Measurements from ENCODE around the gene PCNA. TPM values are rescaled to one million over a fixed set of nuclear protein-coding genes. Genes with fewer than 3 reads are reported as not detected.

The PCNA gene
- total RNA-seq, 1 donor from 2014 or later = 87.5 TPM

- no peak overlapping the region for H3K4me3 Mint-ChIP-seq
- peaks cover 31% of the 10 kb centered on the region for H3K36me3 Mint-ChIP-seq
- H3K4me1 Mint-ChIP-seq = no peaks in the 10 kb centered on the region
- H3K27me3 Mint-ChIP-seq (ENCODE audit: low read depth) = no peaks in the 10 kb centered on the region
- no peaks in the 10 kb centered on the region for H3K9me3 Mint-ChIP-seq
- TF ChIP-seq CTCF (IDR thresholded peaks at IDR 0.05; ENCODE audit: unreplicated experiment) = no peak
- DNase-seq (ENCODE audit: low spot score in 2 of 2, unreplicated experiment in 2 of 2) = no peak
- no peak overlapping the region for H3K27ac Mint-ChIP-seq
Measured at GRCh38 chr20:5095454-5095853, 24.3 kb downstream of the PCNA start.

GRCh38 chr20:5092765-5093339 is 26.9 kb downstream of the PCNA start:
- H3K27ac Mint-ChIP-seq = no peak overlapping the region
- no peak for DNase-seq (ENCODE audit: low spot score in 2 of 2, unreplicated experiment in 2 of 2)
- no peak overlapping the region for H3K4me3 Mint-ChIP-seq
- H3K36me3 Mint-ChIP-seq = peaks cover 16% of the 10 kb centered on the region
- H3K4me1 Mint-ChIP-seq = no peaks in the 10 kb centered on the region
- H3K27me3 Mint-ChIP-seq (ENCODE audit: low read depth) = no peaks in the 10 kb centered on the region
- TF ChIP-seq CTCF (IDR thresholded peaks at IDR 0.05; ENCODE audit: unreplicated experiment) = no peak
- no peaks in the 10 kb centered on the region for H3K9me3 Mint-ChIP-seq

- Mint-ChIP-seq H3K4me3 (no peak overlapping the region), H3K27ac (no peak overlapping the region), H3K27me3 (ENCODE audit: low read depth) (no peaks in the 10 kb centered on the region), H3K9me3 (no peaks in the 10 kb centered on the region), H3K36me3 (peaks cover 16% of the 10 kb centered on the region), H3K4me1 (no peaks in the 10 kb centered on the region)
- TF ChIP-seq CTCF (IDR thresholded peaks at IDR 0.05; ENCODE audit: unreplicated experiment) = no peak
- DNase-seq (ENCODE audit: low spot score in 2 of 2, unreplicated experiment in 2 of 2) = no peak
Measured at GRCh38 chr20:5091902-5092301, 27.9 kb downstream of the PCNA start.

- Mint-ChIP-seq H3K4me3 (no peak overlapping the region), H3K4me1 (no peaks in the 10 kb centered on the region), H3K27ac (no peak overlapping the region), H3K27me3 (ENCODE audit: low read depth) (no peaks in the 10 kb centered on the region), H3K9me3 (no peaks in the 10 kb centered on the region), H3K36me3 (peaks cover 10% of the 10 kb centered on the region)
- DNase-seq (ENCODE audit: low spot score in 2 of 2, unreplicated experiment in 2 of 2) = no peak
- no peak for TF ChIP-seq CTCF (IDR thresholded peaks at IDR 0.05; ENCODE audit: unreplicated experiment)
Measured at GRCh38 chr20:5090191-5090590, 29.6 kb downstream of the PCNA start.

GRCh38 chr20:5088688-5089087 is 31.1 kb downstream of the PCNA start:
- no peak for TF ChIP-seq CTCF (IDR thresholded peaks at IDR 0.05; ENCODE audit: unreplicated experiment)
- peaks cover 12% of the 10 kb centered on the region for H3K36me3 Mint-ChIP-seq
- no peak for DNase-seq (ENCODE audit: low spot score in 2 of 2, unreplicated experiment in 2 of 2)
- H3K27ac Mint-ChIP-seq = no peak overlapping the region
- no peaks in the 10 kb centered on the region for H3K9me3 Mint-ChIP-seq
- no peaks in the 10 kb centered on the region for H3K4me1 Mint-ChIP-seq
- H3K27me3 Mint-ChIP-seq (ENCODE audit: low read depth) = no peaks in the 10 kb centered on the region
- H3K4me3 Mint-ChIP-seq = no peak overlapping the region

- no peaks in the 10 kb centered on the region for H3K9me3 Mint-ChIP-seq
- no peak for TF ChIP-seq CTCF (IDR thresholded peaks at IDR 0.05; ENCODE audit: unreplicated experiment)
- no peak overlapping the region for H3K27ac Mint-ChIP-seq
- no peak for DNase-seq (ENCODE audit: low spot score in 2 of 2, unreplicated experiment in 2 of 2)
- no peak overlapping the region for H3K4me3 Mint-ChIP-seq
- H3K36me3 Mint-ChIP-seq = peaks cover 4% of the 10 kb centered on the region
- no peaks in the 10 kb centered on the region for H3K4me1 Mint-ChIP-seq
- H3K27me3 Mint-ChIP-seq (ENCODE audit: low read depth) = no peaks in the 10 kb centered on the region
Measured at GRCh38 chr20:5085380-5085779, 34.4 kb downstream of the PCNA start.

Measured in mesothelial cell of epicardium (in vitro differentiated cells).